Neural cell (in vitro differentiated cells): Measurements from ENCODE around the gene LRWD1. TPM values are rescaled to one million over a fixed set of nuclear protein-coding genes. Genes with fewer than 3 reads are reported as not detected.

Experiments
- H2AFZ ChIP-seq: fragments of 200-600, 300-800 bp; sonication (generic), shearing (Covaris generic); 2 replicates; pipeline ENCODE4 v1.6.0; 2014; ENCODE audit warnings: low read depth, mild to moderate bottlenecking, antibody characterized with exemption, low read length, moderate library complexity
- H3F3A ChIP-seq: fragments of 200-600 bp; shearing (Covaris generic); 2 replicates; pipeline ENCODE4 v1.6.1; 2016; ENCODE audit warnings: mild to moderate bottlenecking, moderate library complexity, mixed read lengths, antibody characterized with exemption, low read length; ENCODE audit not compliant: insufficient read depth, poor library complexity, severe bottlenecking
- H3K27ac ChIP-seq: fragments of 200-600, 300-800 bp; sonication (generic), shearing (Covaris generic); 2 replicates; pipeline ENCODE4 v1.5.1; 2014; ENCODE audit warnings: mild to moderate bottlenecking, low read length, moderate library complexity
- H3K27me3 ChIP-seq: fragments of 300-800, 200-600 bp; sonication (generic), shearing (Covaris generic); 2 replicates; pipeline ENCODE4 v1.6.0; 2014; ENCODE audit warnings: mild to moderate bottlenecking, low read depth, low read length, moderate library complexity; ENCODE audit not compliant: insufficient read depth
- H3K36me3 ChIP-seq: fragments of 300-800, 200-600 bp; sonication (generic), shearing (Covaris generic); 2 replicates; pipeline ENCODE4 v1.5.1; 2014; ENCODE audit warnings: mild to moderate bottlenecking, antibody characterized with exemption, low read length, moderate library complexity; ENCODE audit not compliant: insufficient read depth
- H3K4me2 ChIP-seq: fragments of 300-800, 200-600 bp; sonication (generic), shearing (Covaris generic); 2 replicates; pipeline ENCODE4 v1.6.0; 2014; ENCODE audit warnings: mild to moderate bottlenecking, low read length
- H3K4me3 ChIP-seq: fragments of 300-800, 200-600 bp; sonication (generic), shearing (Covaris generic); 2 replicates; pipeline ENCODE4 v1.5.1; 2014; ENCODE audit warnings: mild to moderate bottlenecking, low read length, moderate library complexity
- H3K79me2 ChIP-seq: fragments of 200-600 bp; shearing (Covaris generic); replicated peaks from 2 replicates; pipeline ENCODE4 v1.6.0; 2014; ENCODE audit warnings: mild to moderate bottlenecking, low read length, moderate library complexity; ENCODE audit not compliant: insufficient read depth
- H3K9ac ChIP-seq: fragments of 300-800, 200-600 bp; sonication (generic), shearing (Covaris generic); 2 replicates; pipeline ENCODE4 v1.6.1; 2016; ENCODE audit warnings: mild to moderate bottlenecking, low read length, mixed read lengths
- H3K9me2 ChIP-seq: fragments of 200-600 bp; shearing (Covaris generic); 2 replicates; pipeline ENCODE4 v1.6.1; 2016; ENCODE audit warnings: mild to moderate bottlenecking, low read length, mixed read lengths; ENCODE audit not compliant: insufficient read depth
- H3K9me3 ChIP-seq: fragments of 200-600, 300-800 bp; sonication (generic), shearing (Covaris generic); 2 replicates; pipeline ENCODE4 v1.6.1; 2016; ENCODE audit warnings: mild to moderate bottlenecking, mixed run types, low read length, moderate library complexity, mixed read lengths
- H4K20me1 ChIP-seq: fragments of 200-600 bp; shearing (Covaris generic); 2 replicates; pipeline ENCODE4 v1.6.1; 2016; ENCODE audit warnings: mild to moderate bottlenecking, mixed run types; ENCODE audit not compliant: insufficient read depth
- CTCF ChIP-seq: fragments of 450-650 bp; IDR thresholded peaks from 2 replicates; pipeline ENCODE4 v1.5.1; 2014; ENCODE audit warnings: antibody characterized with exemption, mild to moderate bottlenecking, moderate library complexity; ENCODE audit not compliant: poor library complexity, severe bottlenecking
- EP300 ChIP-seq: fragments of 450-650 bp; conservative IDR thresholded peaks from 2 replicates; pipeline ENCODE4 v1.6.1; 2014; ENCODE audit warnings: antibody characterized with exemption, mild to moderate bottlenecking, moderate library complexity; ENCODE audit not compliant: poor library complexity, severe bottlenecking
- EZH2 ChIP-seq: fragments of 200-600, 300-800 bp; shearing (Covaris generic), sonication (generic); IDR thresholded peaks from 2 replicates; pipeline ENCODE4 v1.6.1; 2014; ENCODE audit warnings: antibody characterized with exemption, low read length, borderline replicate concordance, mild to moderate bottlenecking; ENCODE audit not compliant: insufficient read depth, poor library complexity, severe bottlenecking
- MXI1 ChIP-seq: fragments of 450-650 bp; conservative IDR thresholded peaks from 2 replicates; pipeline ENCODE4 v1.6.1; 2014; ENCODE audit warnings: antibody characterized with exemption, mild to moderate bottlenecking; ENCODE audit not compliant: poor library complexity, severe bottlenecking
- POLR2AphosphoS5 ChIP-seq: IDR thresholded peaks from 2 replicates; pipeline ENCODE4 v1.6.1; 2012
- RAD21 ChIP-seq: fragments of 450-650 bp; conservative IDR thresholded peaks from 2 replicates; pipeline ENCODE4 v1.6.1; 2014; ENCODE audit warnings: antibody characterized with exemption, mild to moderate bottlenecking, moderate library complexity
- SMC3 ChIP-seq: fragments of 450-650 bp; conservative IDR thresholded peaks from 2 replicates; pipeline ENCODE4 v1.6.1; 2014; ENCODE audit warnings: antibody characterized with exemption, mild to moderate bottlenecking, moderate library complexity; ENCODE audit not compliant: poor library complexity
- TAF1 ChIP-seq: IDR thresholded peaks from 2 replicates; pipeline ENCODE4 v1.6.1; 2012; ENCODE audit warnings: low read depth
- polyA plus RNA-seq: library from polyadenylated mRNA; depleted of rRNA; stranded (reverse); fragments of >200 nt; gene quantifications from 2 replicates; pipeline ENCODE4 v1.2.3, GENCODE V29; 2014
- TF ChIP-seq, protein P1 (sequence below): IDR thresholded peaks from 2 replicates; pipeline ENCODE4 v1.6.1; 2012; ENCODE audit warnings: borderline replicate concordance

Gene LRWD1
- polyA plus RNA-seq, 1 donor from 2014 or later, result 85.5 TPM

GRCh38 chr7:102463841-102464576 lies 775 bp upstream of the LRWD1 start:
- peak overlapping the region; percentile 73 for H3K4me2 ChIP-seq

DNA sequence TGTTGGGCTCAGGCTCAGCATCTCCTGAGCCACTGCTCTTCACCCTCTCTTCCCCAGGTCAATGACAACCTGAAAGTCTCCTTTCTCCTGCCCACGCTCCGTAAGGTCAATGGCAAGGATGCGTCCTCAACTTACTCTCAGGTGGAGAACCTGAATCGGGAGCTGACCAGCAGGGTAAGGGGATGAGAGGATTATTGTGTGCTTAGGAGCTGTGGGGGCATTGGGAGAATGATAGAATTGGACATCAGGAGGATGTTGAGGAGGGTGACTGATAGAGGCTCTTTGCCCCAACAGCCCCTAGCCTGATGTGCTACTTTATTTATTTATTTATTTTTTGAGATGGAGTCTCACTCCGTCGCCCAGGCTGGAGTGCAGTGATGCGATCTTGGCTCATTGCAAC lies 1.3 kb downstream of the LRWD1 start:
- Histone ChIP-seq H3K9me2 (no peaks in the 10 kb centered on the region), H4K20me1 (no peaks in the 10 kb centered on the region), H3F3A (no peaks in the 10 kb centered on the region), H3K4me2 (peak overlapping the region; percentile 25), H3K9ac (peak overlapping the region; percentile 93), H3K27me3 (no peaks in the 10 kb centered on the region), H3K36me3 (no peaks in the 10 kb centered on the region), H3K9me3 (no peaks in the 10 kb centered on the region), H2AFZ (no peak overlapping the region), H3K4me3 (peak overlapping the region; percentile 99), H3K27ac (no peak overlapping the region), H3K79me2 (peaks cover 20% of the 10 kb centered on the region)
- TF ChIP-seq MXI1 (no peak), EP300 (no peak), TAF1 (no peak), RAD21 (no peak), EZH2 (no peak), SMC3 (no peak), CTCF (no peak), POLR2AphosphoS5 (no peak)
- TF ChIP-seq, protein P1, sequence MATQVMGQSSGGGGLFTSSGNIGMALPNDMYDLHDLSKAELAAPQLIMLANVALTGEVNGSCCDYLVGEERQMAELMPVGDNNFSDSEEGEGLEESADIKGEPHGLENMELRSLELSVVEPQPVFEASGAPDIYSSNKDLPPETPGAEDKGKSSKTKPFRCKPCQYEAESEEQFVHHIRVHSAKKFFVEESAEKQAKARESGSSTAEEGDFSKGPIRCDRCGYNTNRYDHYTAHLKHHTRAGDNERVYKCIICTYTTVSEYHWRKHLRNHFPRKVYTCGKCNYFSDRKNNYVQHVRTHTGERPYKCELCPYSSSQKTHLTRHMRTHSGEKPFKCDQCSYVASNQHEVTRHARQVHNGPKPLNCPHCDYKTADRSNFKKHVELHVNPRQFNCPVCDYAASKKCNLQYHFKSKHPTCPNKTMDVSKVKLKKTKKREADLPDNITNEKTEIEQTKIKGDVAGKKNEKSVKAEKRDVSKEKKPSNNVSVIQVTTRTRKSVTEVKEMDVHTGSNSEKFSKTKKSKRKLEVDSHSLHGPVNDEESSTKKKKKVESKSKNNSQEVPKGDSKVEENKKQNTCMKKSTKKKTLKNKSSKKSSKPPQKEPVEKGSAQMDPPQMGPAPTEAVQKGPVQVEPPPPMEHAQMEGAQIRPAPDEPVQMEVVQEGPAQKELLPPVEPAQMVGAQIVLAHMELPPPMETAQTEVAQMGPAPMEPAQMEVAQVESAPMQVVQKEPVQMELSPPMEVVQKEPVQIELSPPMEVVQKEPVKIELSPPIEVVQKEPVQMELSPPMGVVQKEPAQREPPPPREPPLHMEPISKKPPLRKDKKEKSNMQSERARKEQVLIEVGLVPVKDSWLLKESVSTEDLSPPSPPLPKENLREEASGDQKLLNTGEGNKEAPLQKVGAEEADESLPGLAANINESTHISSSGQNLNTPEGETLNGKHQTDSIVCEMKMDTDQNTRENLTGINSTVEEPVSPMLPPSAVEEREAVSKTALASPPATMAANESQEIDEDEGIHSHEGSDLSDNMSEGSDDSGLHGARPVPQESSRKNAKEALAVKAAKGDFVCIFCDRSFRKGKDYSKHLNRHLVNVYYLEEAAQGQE, result no peak

More at GRCh38 chr7:102463841-102464576, 775 bp upstream of the LRWD1 start:
- H3K27ac ChIP-seq, result peak overlapping the region; percentile 75
- H3K4me3 ChIP-seq, result peak overlapping the region; percentile 99
- H3K9me2 ChIP-seq, result no peaks in the 10 kb centered on the region
- no peaks in the 10 kb centered on the region for H3K36me3 ChIP-seq
- H2AFZ ChIP-seq, result peak overlapping the region; percentile 96
- H3K79me2 ChIP-seq, result peaks cover 20% of the 10 kb centered on the region
- H3K9me3 ChIP-seq, result no peaks in the 10 kb centered on the region
- H3F3A ChIP-seq, result no peaks in the 10 kb centered on the region
- H3K27me3 ChIP-seq, result no peaks in the 10 kb centered on the region
- no peaks in the 10 kb centered on the region for H4K20me1 ChIP-seq
- TF ChIP-seq, protein P1, result peak; percentile 11
- TF ChIP-seq CTCF, result no peak
- peak overlapping the region; percentile 93 for H3K9ac ChIP-seq
